GM18517 (cell line): ENCODE data around the gene CDH23.
A peak's percentile ranks its signal among the peaks of the same experiment; 100 is the strongest.

ENCODE experiments used
- ATAC-seq: cut with Tn5 transposase; IDR thresholded peaks from one replicate; pipeline ENCODE4 v1.9.1; 2021; ENCODE audit warnings: mild to moderate bottlenecking, moderate library complexity; ENCODE audit not compliant: unreplicated experiment

The CDH23 gene

DNA sequence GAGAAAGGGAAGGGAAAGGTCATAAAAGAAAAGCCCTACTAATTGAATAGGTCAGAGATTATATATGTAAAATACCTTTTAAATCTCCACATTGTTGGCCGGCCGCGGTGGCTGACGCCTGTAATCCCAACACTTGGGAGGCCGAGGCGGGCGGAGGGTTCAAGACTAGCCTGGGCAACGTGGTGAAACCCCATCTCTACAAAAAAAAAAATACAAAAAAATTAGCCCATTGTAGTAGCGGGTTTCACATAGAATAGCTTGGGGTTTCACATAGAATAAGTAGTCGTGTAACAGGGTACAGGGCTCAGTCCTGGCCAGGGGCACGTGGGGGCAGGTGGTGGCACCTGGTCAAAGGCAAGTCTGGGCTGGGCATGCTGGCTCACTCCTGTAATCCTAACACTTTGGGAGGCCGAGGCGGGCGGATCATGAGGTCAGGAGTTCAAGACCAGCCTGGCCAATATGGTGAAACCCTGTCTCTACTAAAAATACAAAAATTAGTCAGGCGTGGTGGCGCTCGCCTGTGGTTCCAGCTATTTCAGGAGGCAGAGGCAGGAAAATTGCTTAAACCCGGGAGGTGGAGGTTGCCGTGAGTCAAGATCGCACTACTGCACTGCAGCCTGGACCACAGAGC is 454.9 kb downstream of the CDH23 start:
- peak; percentile 12 for ATAC-seq

DNA sequence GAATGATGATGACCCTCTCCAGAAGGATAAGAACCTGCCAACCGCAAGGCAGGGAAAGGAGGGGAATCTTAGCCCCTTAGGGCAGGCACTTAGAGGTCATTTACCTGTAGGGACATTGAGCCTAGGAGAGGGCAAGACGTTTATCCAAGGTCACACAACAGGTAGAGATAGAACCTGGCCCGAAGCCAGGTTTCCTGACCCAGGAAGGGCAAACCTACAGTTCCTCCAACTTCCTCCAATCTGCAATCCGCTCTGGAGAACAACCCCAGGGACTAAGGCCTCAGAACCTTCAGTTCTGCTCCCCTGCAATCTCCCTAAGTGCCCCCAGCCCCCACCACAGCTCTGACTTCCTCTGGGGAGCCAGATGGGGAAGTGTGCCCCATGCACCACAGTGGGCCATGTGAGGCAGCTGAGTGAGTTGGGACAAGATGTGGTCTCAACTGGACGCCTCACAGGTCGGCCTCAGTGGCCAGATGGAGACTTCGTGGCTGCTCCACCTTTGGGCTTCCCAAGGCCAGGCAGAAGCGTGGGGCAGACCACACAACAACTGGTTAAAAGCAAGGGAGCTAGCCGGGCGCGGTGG is 455.7 kb downstream of the CDH23 start:
- ATAC-seq: no peak

DNA sequence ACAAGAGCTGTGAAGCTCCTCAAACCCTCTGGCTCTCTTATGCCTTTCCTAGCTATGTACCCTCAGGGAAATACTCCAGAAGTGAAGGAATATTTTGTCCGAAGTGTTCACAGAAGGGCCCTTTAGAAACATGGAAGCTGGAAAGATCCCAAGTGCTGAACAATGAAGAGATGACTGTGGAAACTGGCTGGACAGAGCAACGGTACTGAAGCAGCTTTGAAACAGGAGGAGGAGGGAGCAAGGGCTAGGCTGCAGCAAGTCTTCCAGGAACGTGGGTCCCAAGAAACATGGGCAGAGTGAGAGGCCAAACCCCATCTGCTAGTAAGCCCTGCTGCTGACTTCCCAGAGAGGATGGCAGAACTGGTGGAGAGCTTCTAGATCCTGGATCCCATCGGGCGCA is 457.3 kb downstream of the CDH23 start:
- ATAC-seq: no peak

DNA sequence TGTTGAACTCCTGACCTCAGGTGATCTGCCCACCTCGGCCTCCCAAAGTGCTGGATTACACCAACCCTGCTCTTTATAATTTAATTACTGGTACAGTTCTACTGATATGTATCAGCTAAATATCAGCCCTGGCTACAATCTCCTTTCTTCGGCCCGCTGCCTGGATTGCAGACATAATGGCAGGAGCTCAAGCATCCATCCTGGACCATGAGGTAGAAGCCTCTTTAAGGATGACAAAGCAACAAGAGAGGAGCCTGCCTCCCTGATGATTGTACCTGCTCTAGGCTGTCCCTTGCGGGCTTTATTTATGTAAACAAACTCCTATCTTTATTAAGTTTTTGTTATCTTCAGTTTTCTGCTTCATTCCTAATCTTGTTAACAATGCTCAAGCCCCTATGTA is 459.9 kb downstream of the CDH23 start:
- no peak for ATAC-seq

DNA sequence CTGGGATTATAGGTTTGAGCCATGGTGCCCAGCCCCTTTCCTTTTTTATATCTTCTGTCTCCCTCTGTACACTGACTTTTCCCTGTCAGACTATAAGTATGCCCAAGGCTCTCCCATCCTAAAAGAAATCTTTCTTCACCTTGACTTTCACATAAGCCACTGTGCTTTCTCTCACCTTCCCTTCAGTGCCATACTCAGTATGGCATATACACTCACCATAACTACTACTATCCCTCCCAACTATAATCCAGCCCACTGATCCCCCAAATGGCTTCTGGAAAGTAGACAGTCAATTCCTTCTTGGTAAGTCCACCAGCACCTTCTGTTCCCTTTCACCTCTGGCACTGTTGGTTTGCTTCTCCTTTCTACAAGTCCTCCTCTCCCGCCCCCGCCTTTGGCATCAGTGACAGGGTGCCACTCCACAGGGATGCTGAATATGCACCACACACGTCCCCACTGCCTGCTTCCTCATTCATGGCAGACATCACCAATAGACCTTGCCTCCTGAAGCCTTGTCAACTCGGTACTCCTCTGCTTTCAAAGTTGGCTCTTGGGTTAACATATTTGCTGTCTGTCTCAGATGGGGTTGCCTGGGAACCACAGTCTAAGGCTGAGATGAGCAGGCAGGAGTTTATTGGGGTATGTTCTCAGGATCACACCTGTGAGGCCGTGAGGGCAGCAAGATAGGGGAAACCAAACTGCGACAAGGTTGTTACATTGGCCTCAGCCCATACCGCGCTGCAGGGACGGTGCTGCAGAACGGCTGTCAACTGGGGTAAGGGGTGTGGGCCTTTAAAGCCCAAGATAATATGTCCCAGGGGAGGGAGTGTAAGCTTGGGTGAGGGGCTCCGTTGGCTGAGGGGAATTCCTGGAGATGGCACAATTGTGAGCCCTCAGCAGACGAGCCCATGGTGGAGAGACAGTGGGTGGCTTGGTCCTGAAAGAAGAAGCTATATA is 461.5 kb downstream of the CDH23 start:
- no peak for ATAC-seq

DNA sequence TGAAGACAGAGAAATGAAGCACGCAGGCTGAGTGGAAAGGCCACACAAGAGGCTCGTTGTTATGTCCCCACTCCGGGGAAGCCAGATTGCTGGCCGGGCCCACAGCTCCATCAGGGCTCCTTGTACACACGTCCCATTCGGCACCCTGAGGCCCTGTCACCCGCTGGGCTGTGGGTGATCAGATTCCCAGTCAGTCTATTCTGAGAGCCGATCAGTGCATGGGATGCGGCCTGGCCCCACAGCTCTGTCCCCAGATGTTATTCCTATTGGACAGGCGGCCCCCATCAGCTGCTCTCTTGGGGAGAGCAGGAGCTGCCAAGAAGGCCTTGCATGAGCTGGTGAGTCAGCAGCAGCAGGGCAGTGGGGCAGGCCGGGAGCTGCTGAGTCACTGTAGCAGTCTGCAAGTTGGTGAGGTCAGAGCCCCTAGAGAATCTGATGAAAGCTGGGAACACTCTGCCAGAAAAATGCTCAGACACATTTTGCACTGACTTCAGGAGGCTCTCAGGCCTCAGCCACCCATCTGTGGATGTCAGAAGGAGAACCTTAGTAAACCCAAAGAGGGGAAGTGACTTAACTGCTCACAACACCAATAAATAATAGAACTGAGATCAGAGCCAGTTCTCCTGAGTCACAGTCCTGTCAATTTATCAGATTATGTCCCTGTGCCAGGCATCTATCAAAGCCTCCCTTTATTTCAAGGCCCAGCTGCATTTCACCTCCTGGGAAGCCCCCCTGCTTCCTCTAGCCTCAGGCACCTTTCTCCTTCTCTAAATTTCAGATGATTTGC is 463.7 kb downstream of the CDH23 start:
- ATAC-seq: no peak

DNA sequence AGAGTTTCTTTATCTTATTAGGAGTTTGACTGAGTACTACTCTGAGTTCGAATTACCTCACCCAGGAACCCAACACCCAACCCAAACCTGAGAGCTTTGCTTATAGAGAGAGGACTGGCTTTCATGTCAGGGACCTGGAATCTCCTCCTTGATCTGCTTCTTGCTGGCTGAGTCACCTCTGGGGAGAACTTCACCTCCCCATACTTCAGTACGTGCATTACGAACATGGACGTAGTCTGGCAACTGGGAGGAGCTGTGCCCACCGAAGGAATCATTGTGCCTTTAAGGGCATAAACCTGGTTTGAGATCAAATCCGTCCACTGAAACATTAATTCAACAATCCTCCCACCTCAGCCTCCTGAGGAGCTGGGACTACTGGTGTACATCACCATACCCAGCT is 466.5 kb downstream of the CDH23 start:
- no peak for ATAC-seq

DNA sequence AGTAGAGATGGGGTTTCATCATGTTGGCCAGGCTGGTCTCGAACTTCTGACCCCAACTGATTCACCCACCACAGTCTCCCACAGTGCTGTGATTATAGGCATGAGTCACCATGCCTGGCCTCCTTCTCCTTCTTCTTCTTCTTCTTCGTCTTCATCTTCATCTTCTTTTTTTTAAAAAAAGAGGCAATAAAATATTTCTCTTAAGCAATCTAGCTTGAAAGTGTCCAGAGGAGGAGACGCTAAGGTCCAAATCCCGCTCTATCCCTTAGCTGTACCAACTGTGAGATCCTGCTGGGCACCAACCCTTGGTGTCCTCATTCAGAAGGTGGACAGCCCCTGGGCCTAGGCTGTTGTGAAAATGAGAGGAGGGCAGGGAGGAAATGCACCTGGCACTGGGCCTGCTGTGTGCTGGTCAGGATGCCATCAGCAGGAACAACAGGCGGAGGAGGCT is 468.2 kb downstream of the CDH23 start:
- ATAC-seq: no peak
